Panc1 (cell line): ENCODE measurements around the gene MCCC1. TPM values are rescaled to one million over a fixed set of nuclear protein-coding genes. Genes with fewer than 3 reads are reported as not detected.

Source experiments
- total RNA-seq: library from RNA; stranded (reverse); gene quantifications from one replicate; pipeline ENCODE4 v1.2.1, GENCODE V29; 2021; ENCODE audit not compliant: unreplicated experiment

The MCCC1 gene
- total RNA-seq, 1 experiment from 2014 or later, result 24.2 TPM

Other genes starting within 250 kb of the MCCC1 start
- 68.1 TPM for gene DCUN1D1, start 119.0 kb downstream of the MCCC1 start, total RNA-seq
- gene LAMP3, start 63.2 kb upstream of the MCCC1 start, total RNA-seq, result 3.1 TPM
- 22.8 TPM for gene B3GNT5, start 153.8 kb upstream of the MCCC1 start, total RNA-seq